Panc1 (cell line): ENCODE results near the gene PCDH18.

Experiments
- POLR2AphosphoS5 ChIP-seq: IDR thresholded peaks from 2 replicates; pipeline ENCODE4 v1.6.1; 2012; ENCODE audit warnings: mild to moderate bottlenecking, low read depth, low read length, moderate library complexity
- REST ChIP-seq, 2 experiments: IDR thresholded peaks; 2 replicates each; pipeline ENCODE4 v1.6.1; 2011 to 2012; ENCODE audit warnings: low read depth in 2 of 2, control low read depth in 1 of 2, low read length in 1 of 2, mild to moderate bottlenecking in 1 of 2, moderate library complexity in 1 of 2; ENCODE audit not compliant: insufficient read depth in 1 of 2
- TF ChIP-seq, protein P1 (sequence below): fragments of 450-650 bp; IDR thresholded peaks from 2 replicates; pipeline ENCODE4 v1.5.1; 2017; ENCODE audit warnings: mild to moderate bottlenecking

DNA sequence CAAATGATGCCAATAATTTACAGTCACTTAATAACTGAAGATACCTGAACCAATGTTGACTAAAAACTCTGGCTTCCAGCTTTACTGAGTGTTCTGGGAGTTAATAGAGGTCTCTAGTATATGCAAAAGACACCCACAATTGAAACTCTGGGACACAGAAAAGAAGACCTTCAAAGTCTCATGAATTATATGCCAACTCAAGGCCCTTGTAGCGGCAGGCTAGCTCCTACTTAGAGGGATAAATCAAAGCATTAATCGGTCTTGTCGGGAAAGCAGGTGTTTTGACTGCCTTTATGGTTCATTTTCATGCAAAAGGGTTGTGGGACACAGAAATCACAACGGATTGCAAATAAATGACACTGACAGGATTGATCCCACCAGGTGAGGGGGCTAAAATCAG lies 55.9 kb downstream of the PCDH18 start:
- TF ChIP-seq, protein P1, sequence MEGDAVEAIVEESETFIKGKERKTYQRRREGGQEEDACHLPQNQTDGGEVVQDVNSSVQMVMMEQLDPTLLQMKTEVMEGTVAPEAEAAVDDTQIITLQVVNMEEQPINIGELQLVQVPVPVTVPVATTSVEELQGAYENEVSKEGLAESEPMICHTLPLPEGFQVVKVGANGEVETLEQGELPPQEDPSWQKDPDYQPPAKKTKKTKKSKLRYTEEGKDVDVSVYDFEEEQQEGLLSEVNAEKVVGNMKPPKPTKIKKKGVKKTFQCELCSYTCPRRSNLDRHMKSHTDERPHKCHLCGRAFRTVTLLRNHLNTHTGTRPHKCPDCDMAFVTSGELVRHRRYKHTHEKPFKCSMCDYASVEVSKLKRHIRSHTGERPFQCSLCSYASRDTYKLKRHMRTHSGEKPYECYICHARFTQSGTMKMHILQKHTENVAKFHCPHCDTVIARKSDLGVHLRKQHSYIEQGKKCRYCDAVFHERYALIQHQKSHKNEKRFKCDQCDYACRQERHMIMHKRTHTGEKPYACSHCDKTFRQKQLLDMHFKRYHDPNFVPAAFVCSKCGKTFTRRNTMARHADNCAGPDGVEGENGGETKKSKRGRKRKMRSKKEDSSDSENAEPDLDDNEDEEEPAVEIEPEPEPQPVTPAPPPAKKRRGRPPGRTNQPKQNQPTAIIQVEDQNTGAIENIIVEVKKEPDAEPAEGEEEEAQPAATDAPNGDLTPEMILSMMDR = no peak
- TF ChIP-seq POLR2AphosphoS5 (no peak), REST (IDR thresholded peaks at IDR 0.05; ENCODE audit: insufficient read depth in 1 of 2, low read depth in 2 of 2, low read length in 1 of 2) (no peak)
